Epithelial cell of proximal tubule (primary cell): ENCODE measurements around the gene ZNF283. TPM values are rescaled to one million over a fixed set of nuclear protein-coding genes. Genes with fewer than 3 reads are reported as not detected.

Source experiments
- DNase-seq: peaks from one replicate; pipeline ENCODE4 v3.0.0-alpha.2; 2011; ENCODE audit warnings: low read depth
- H3K4me3 ChIP-seq: 2 replicates; pipeline ENCODE4 v1.5.1; 2011; ENCODE audit warnings: low read depth, mild to moderate bottlenecking, low read length
- CTCF ChIP-seq: conservative IDR thresholded peaks from 2 replicates; pipeline ENCODE4 v1.5.1; 2012; ENCODE audit warnings: low read depth, mild to moderate bottlenecking, low read length
- total RNA-seq: library from RNA; depleted of rRNA; stranded (reverse); fragments of >200 nt; gene quantifications from 2 replicates; pipeline ENCODE4 v1.2.3, GENCODE V29; 2015

Gene ZNF283
- total RNA-seq, 1 donor from 2014 or later = 2.9 TPM

DNA sequence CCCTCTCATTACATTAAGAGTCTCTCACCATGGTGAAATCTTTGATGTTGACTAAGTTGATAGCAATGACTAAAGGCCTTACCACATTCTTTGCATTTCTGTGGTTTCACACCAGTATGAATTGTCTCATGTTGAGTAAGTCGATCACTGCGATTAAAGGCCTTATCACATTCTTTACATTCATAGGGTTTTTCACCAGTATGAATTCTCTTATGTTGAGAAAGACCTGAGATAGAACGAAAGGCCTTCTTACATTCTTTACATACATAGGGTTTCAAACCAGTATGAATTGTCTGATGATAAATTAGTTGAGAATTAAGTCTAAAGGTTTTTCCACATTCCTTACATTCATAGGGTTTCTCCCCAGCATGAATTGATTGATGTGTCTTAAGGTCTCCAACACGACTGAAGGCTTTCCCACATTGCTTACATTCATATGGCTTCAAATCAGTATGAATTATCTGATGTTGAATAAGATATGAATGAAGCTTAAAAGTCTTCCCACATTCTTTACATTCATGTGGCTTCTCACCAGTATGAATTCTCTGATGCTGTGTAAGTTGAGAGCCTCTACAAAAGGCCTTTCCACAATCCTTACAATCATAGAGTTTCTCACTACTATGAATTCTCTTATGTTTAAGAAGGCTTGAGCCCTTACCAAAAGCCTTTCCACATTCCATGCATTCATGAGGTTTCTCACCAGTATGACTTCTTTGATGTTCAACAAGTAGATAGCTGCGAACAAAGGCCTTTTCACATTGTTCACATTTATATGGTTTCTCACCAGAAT is 45.6 kb downstream of the ZNF283 start:
- no peak overlapping the region for H3K4me3 ChIP-seq
- no peak for DNase-seq
- TF ChIP-seq CTCF = no peak

DNA sequence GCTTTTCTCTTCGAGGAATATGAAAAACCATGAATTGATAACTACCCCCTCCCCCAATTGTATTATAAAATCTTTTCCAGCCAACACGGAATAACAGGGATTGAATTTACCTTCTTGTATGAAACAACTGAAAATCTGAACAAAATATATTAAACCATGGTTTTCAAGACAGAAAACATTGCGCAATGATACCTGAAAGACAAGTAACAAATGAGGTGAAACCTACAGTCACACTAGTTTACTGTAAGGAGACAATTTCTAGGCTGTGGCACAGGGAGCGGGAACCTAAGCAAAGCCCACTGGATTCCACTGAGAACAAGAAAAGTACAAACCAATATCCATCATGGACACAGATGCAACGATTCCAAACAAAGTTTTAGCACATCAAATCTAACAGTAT is 53.4 kb downstream of the ZNF283 start:
- no peak for DNase-seq
- no peak overlapping the region for H3K4me3 ChIP-seq
- TF ChIP-seq CTCF = no peak

DNA sequence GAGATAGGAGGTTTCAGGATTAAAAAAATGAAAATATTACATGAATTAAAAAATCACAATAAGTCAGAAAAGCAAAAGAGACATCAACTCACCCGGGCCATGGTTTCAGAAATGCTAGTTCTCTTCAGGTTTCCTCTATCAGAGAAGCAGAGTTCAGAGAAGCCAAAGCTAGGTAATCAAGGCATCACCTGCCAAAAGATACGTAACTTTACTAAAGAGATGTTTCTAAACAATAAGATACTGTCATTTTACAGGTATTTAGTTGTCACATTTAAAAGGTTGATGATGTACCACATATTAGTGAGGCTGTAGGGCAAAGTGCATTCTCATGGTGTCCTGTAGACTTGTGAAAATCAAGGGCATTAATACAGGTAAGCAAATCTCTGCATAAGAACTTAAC is 56.7 kb downstream of the ZNF283 start, which contains the start of gene ZNF404:
Gene ZNF404, minus strand, starts transcription at position 101 of the 400 bp plus-strand sequence.
- no peak for DNase-seq
- H3K4me3 ChIP-seq = no peak within 1 kb of the TSS
- no peak for TF ChIP-seq CTCF

- no peak for DNase-seq
- TF ChIP-seq CTCF = no peak
- H3K4me3 ChIP-seq = no peak overlapping the region
Observed at GRCh38 chr19:43895727-43896308, 68.7 kb downstream of the ZNF283 start.

Other genes starting within 250 kb of the ZNF283 start
- gene IRGQ, start 231.2 kb upstream of the ZNF283 start, total RNA-seq = 20.8 and 21.3 TPM in 2 replicates
- 6.9 and 10.9 TPM in 2 replicates for gene ZNF576, start 230.7 kb upstream of the ZNF283 start, total RNA-seq
- 0.12 TPM in 1 of 2 replicates, not detected in the other for gene SRRM5, start 215.2 kb upstream of the ZNF283 start, total RNA-seq
- gene ZNF428, start 207.7 kb upstream of the ZNF283 start, total RNA-seq = 36.7 and 60.7 TPM in 2 replicates
- 7.7 and 16.4 TPM in 2 replicates for gene CADM4, start 187.5 kb upstream of the ZNF283 start, total RNA-seq
- gene PLAUR, start 157.2 kb upstream of the ZNF283 start, total RNA-seq = 150 and 335 TPM in 2 replicates
- not detected in 2 replicates for gene IRGC, start 111.2 kb upstream of the ZNF283 start, total RNA-seq
- 15.8 and 29.9 TPM in 2 replicates for gene SMG9, start 72.4 kb upstream of the ZNF283 start, total RNA-seq
- gene KCNN4, start 46.3 kb upstream of the ZNF283 start, total RNA-seq = 8.3 and 11.6 TPM in 2 replicates
- 1.2 TPM in 1 of 2 replicates, not detected in the other for gene LYPD5, start 24.9 kb upstream of the ZNF283 start, total RNA-seq
- 1.2 and 1.5 TPM in 2 replicates for gene ZNF404, start 56.6 kb downstream of the ZNF283 start, total RNA-seq
- 3.3 and 4.8 TPM in 2 replicates for gene ZNF45, start 108.0 kb downstream of the ZNF283 start, total RNA-seq
- gene ZNF221, start 123.9 kb downstream of the ZNF283 start, total RNA-seq = 2.5 and 5.6 TPM in 2 replicates
- gene ZNF155, start 156.9 kb downstream of the ZNF283 start, total RNA-seq = 2.8 and 4.3 TPM in 2 replicates
- gene ZNF230, start 175.6 kb downstream of the ZNF283 start, total RNA-seq = 1.7 TPM in 2 replicates
- 2.7 and 3.7 TPM in 2 replicates for gene ZNF222, start 198.1 kb downstream of the ZNF283 start, total RNA-seq
- 3.3 TPM in 2 replicates for gene ZNF223, start 224.7 kb downstream of the ZNF283 start, total RNA-seq
- gene ZNF284, start 244.8 kb downstream of the ZNF283 start, total RNA-seq = 0.81 and 1.3 TPM in 2 replicates